Prostate gland (tissue), 2 donors: ENCODE data around the gene PARP15. TPM values are rescaled to one million over a fixed set of nuclear protein-coding genes. Genes with fewer than 3 reads are reported as not detected.
A peak's percentile ranks its signal among the peaks of the same experiment; 100 is the strongest.

Source experiments
- DNase-seq: peaks from one replicate; pipeline ENCODE4 v3.0.0-alpha.2; 2019; ENCODE audit warnings: low spot score
- H3K27ac ChIP-seq, 2 donors: fragments of 200-600 bp; sonication (generic); 2 replicates each; pipeline ENCODE4 v1.5.1; 2017 to 2019
- H3K27me3 ChIP-seq: fragments of 200-600 bp; sonication (generic); replicated peaks from 2 replicates; pipeline ENCODE4 v1.5.1; 2019; ENCODE audit not compliant: insufficient read depth
- H3K36me3 ChIP-seq, 2 donors: fragments of 200-600 bp; sonication (generic); 1 replicate in 1 of 2; 2 replicates in 1 of 2; pipeline versions ENCODE4 v1.5.1 to v1.8.1; 2017 to 2019
- H3K4me1 ChIP-seq: fragments of 200-600 bp; sonication (generic); replicated peaks from 2 replicates; pipeline ENCODE4 v1.5.1; 2019
- H3K4me3 ChIP-seq, 2 donors: fragments of 200-600 bp; sonication (generic); 2 replicates each; pipeline ENCODE4 v1.5.1; 2017 to 2019
- H3K9me3 ChIP-seq: fragments of 200-600 bp; sonication (generic); 2 replicates; pipeline ENCODE4 v1.5.1; 2017
- POLR2A ChIP-seq: fragments of 450-650 bp; IDR thresholded peaks from one replicate; pipeline ENCODE4 v1.6.1; 2016; ENCODE audit warnings: antibody characterized with exemption, mild to moderate bottlenecking
- POLR2AphosphoS5 ChIP-seq: sonication (generic); formaldehyde crosslinking; IDR thresholded peaks from one replicate; pipeline ENCODE4 v1.6.1; 2017; ENCODE audit warnings: antibody characterized with exemption
- WGBS: methylation state at CpG from one replicate; pipeline ENCODE4 v1.1.5; 2018; 5-methylcytosine and 5-hydroxymethylcytosine counted together
- intact Hi-C: fragments of 100-400 bp; cut with DNase I; formaldehyde crosslinking; loops from one replicate; pipeline ENCODE4 v1.14.2; 2022
- total RNA-seq, 2 donors: library from RNA; depleted of rRNA; stranded (reverse); fragments of >200 nt; gene quantifications; one replicate each; pipeline ENCODE4 v1.1.0, GENCODE V29; 2016
- TF ChIP-seq, protein P1 (sequence below), 4 experiments: fragments of 200-600 bp in 2 of 4; fragments of 450-650 bp in 2 of 4; sonication (generic) in 2 of 4; IDR thresholded peaks; 1 replicate in 3 of 4; 2 replicates in 1 of 4; pipeline ENCODE4 v1.5.1; 2016 to 2019; ENCODE audit warnings: antibody characterized with exemption in 4 of 4, mild to moderate bottlenecking in 2 of 4, moderate library complexity in 2 of 4

Gene PARP15
- total RNA-seq, 2 donors from 2014 or later, result 0.23 to 2.7 TPM

DNA sequence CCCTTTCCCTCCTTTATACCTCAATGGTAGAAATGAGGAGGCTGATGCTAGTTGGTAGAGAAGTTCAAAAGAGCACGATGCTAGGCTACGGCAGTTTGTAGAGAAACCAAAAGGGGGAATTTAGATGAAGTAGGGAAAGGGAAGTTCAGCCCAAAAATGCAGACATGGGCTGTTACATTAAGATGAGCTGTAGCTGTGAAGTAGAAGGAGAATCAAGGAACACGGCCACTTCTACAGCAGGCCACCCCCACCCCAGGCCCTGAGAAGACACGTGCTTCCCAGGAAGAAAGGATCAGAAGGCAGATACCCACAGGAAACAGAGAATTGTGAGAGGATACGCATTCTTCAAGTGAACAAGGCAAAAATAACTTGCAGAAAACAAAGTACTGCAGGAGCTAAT, 101.1 kb downstream of the PARP15 start:
- no peak for DNase-seq
- WGBS, result 82% methylated on average over 5 of the region's 5 CpGs
- H3K9me3 ChIP-seq, result no peaks in the 10 kb centered on the region
- intact Hi-C loops, result loop anchor here (2.0 to 5.0 kb wide), 4 partner anchors 118 to 1131 kb away; partner anchors contain the start of gene POLQ
- H3K27me3 ChIP-seq, result no peaks in the 10 kb centered on the region
- H3K36me3 ChIP-seq, result no peaks in the 10 kb centered on the region
- peak overlapping the region in 1 of 2 donors; percentile 96 for H3K27ac ChIP-seq
- H3K4me3 ChIP-seq, result no peak overlapping the region
- H3K4me1 ChIP-seq, result no peaks in the 10 kb centered on the region
- TF ChIP-seq POLR2AphosphoS5 (no peak), POLR2A (no peak)
- TF ChIP-seq, protein P1, sequence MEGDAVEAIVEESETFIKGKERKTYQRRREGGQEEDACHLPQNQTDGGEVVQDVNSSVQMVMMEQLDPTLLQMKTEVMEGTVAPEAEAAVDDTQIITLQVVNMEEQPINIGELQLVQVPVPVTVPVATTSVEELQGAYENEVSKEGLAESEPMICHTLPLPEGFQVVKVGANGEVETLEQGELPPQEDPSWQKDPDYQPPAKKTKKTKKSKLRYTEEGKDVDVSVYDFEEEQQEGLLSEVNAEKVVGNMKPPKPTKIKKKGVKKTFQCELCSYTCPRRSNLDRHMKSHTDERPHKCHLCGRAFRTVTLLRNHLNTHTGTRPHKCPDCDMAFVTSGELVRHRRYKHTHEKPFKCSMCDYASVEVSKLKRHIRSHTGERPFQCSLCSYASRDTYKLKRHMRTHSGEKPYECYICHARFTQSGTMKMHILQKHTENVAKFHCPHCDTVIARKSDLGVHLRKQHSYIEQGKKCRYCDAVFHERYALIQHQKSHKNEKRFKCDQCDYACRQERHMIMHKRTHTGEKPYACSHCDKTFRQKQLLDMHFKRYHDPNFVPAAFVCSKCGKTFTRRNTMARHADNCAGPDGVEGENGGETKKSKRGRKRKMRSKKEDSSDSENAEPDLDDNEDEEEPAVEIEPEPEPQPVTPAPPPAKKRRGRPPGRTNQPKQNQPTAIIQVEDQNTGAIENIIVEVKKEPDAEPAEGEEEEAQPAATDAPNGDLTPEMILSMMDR (IDR thresholded peaks at IDR 0.05), result no peak

GRCh38 chr3:122679085-122679881, 101.8 kb downstream of the PARP15 start:
- Histone ChIP-seq H3K36me3 (no peaks in the 10 kb centered on the region), H3K4me1 (no peaks in the 10 kb centered on the region), H3K9me3 (no peaks in the 10 kb centered on the region), H3K4me3 (peak overlapping the region in 1 of 2 donors; percentile 73), H3K27ac (peak overlapping the region; percentile 96), H3K27me3 (no peaks in the 10 kb centered on the region)
- DNase-seq, result peak; percentile 81
- intact Hi-C loops, result loop anchor here (2.0 to 5.0 kb wide), 4 partner anchors 118 to 1132 kb away; partner anchors contain the start of gene POLQ
- 12% methylated on average over 16 of the region's 16 CpGs for WGBS
- TF ChIP-seq POLR2AphosphoS5 (peak; percentile 58), POLR2A (no peak)
- TF ChIP-seq, protein P1 (IDR thresholded peaks at IDR 0.05), result peak; percentile 70 to 93 (median 90)

DNA sequence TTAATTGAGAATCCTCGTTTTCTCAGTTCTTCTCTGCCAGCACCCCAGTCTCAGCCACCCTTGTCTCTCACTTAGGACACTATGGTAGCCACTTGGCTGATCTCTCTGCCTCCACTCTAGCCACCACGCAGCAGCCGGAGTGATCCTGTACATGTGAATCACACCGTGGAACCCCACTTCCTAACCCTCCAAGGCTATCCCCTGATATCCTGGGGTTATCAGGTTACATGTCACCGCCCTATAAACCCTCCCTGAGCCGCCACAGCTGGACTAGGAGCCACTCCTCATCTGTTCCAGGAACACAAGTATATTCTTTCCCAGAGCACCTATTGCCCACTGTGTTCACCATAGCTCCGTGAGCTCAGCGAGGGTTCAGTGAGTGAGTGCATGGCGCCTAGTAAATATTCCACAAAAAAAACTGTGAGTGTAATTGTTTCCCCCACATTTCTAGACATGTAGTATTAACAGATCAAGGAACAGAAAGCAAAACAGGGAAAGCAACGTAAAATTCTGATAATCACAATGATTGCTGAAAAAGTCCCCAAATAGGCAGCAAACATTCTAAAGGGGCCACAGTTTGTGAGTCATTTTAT, 102.5 kb downstream of the PARP15 start:
- TF ChIP-seq POLR2A (no peak), POLR2AphosphoS5 (no peak)
- TF ChIP-seq, protein P1 (IDR thresholded peaks at IDR 0.05), result no peak
- Histone ChIP-seq H3K27ac (peak overlapping the region; percentile 96), H3K36me3 (no peaks in the 10 kb centered on the region), H3K4me3 (peak overlapping the region; percentile 73 to 83), H3K9me3 (no peaks in the 10 kb centered on the region), H3K4me1 (no peaks in the 10 kb centered on the region), H3K27me3 (no peaks in the 10 kb centered on the region)
- 39% methylated on average over 10 of the region's 10 CpGs for WGBS
- intact Hi-C loops, result loop anchor here (2.0 to 5.0 kb wide), 4 partner anchors 119 to 1133 kb away; partner anchors contain the start of gene POLQ
- no peak for DNase-seq

DNA sequence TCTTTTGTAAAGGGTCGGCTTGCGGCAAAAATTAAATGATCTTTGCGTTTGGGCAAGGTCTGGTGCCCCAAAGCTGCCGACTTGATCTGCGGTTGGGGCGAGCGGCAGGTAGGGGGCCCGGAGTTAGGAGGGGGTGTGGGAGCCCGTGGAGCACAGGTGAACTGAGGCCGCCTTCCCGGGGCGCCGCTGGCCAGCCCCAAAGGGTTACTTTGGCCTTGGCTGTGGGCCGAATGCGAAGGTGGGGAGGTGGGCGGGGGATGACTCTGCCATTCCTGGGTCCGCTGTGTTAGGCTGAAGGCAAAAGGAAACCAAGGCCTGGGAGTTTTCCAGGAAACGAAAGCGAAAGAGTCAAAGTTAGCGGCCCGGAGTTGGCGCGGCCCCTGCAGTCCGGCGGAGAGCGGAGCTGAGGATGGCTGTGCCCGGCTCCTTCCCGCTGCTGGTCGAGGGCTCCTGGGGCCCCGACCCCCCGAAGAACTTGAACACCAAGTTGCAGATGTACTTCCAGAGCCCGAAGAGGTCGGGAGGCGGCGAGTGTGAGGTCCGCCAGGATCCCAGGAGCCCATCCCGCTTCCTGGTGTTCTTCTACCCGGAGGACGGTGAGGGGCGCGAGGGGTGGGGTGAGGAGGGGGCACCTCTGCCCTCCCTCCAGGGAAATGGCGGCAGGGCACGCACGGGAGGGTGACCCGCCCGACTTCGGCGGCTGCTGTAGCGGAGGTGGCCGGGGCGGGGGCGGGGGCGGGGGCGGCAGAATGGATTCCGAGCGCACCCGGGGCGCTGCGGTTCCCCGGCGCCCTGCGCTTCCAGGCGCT, 103.2 kb downstream of the PARP15 start, which contains the start of gene PARP14:
PARP14 (plus strand) TSS at position 365 of the 809 bp plus-strand sequence; CDS start at position 410, 45 bp downstream.
- Histone ChIP-seq H3K4me3 (peak within 1 kb of the TSS; percentile 73 to 83), H3K27ac (peak within 1 kb of the TSS; percentile 96), H3K27me3 (no peaks in the 10 kb centered on the region), H3K4me1 (no peaks in the 10 kb centered on the region), H3K36me3 (no peaks in the 10 kb centered on the region), H3K9me3 (no peaks in the 10 kb centered on the region)
- WGBS, result under 1% methylated on average over 59 of the region's 63 CpGs
- peak; percentile 48 for TF ChIP-seq POLR2A
- TF ChIP-seq, protein P1 (IDR thresholded peaks at IDR 0.05), result peak in 1 of 4 experiments; percentile 51
- peak; percentile 51 for TF ChIP-seq POLR2AphosphoS5
- peak; percentile 71 for DNase-seq
- intact Hi-C loops, result no loop called here
